NCI-H69 (cell line): ENCODE data around the gene ALDH16A1.

Experiments used
- DNase-seq: peaks from one replicate; lab custom pipeline; 2025; lab: John Stamatoyannopoulos, UW

Gene ALDH16A1

GRCh38 chr19:49423985-49424303, 29.1 kb upstream of the ALDH16A1 start:
- no peak for DNase-seq

GRCh38 chr19:49425178-49425577, 27.8 kb upstream of the ALDH16A1 start, which contains the start of gene GFY:
Gene GFY, plus strand, starts transcription at chr19:49425388. Its CDS starts 1,043 bp downstream, at chr19:49426431.
- peak; percentile 20 for DNase-seq

GRCh38 chr19:49425922-49426592, 27.0 kb upstream of the ALDH16A1 start:
- peak; percentile 88 for DNase-seq

GRCh38 chr19:49427339-49427738, 25.7 kb upstream of the ALDH16A1 start:
- DNase-seq, result no peak

GRCh38 chr19:49427855-49428546, 25.0 kb upstream of the ALDH16A1 start:
- peak; percentile 76 for DNase-seq

GRCh38 chr19:49428547-49429451, 24.2 kb upstream of the ALDH16A1 start:
- DNase-seq, result no peak

GRCh38 chr19:49430172-49430677, 22.8 kb upstream of the ALDH16A1 start:
- peak; percentile 43 for DNase-seq

GRCh38 chr19:49430678-49431329, 22.2 kb upstream of the ALDH16A1 start:
- peak; percentile 48 for DNase-seq

GRCh38 chr19:49431330-49431749, 21.7 kb upstream of the ALDH16A1 start:
- no peak for DNase-seq

GRCh38 chr19:49432141-49433073, 20.6 kb upstream of the ALDH16A1 start:
- DNase-seq, result no peak

- no peak for DNase-seq
These were observed 19.7 kb upstream of the ALDH16A1 start for GRCh38 chr19:49433240-49433901.

- DNase-seq, result peak; percentile 27
These were observed 18.0 kb upstream of the ALDH16A1 start for GRCh38 chr19:49434907-49435583.

- DNase-seq, result no peak
These were observed 17.4 kb upstream of the ALDH16A1 start for GRCh38 chr19:49435670-49436069.

- peak; percentile 57 for DNase-seq
These were observed 16.5 kb upstream of the ALDH16A1 start for GRCh38 chr19:49436381-49437017.

- peak; percentile 26 for DNase-seq
These were observed 15.8 kb upstream of the ALDH16A1 start for GRCh38 chr19:49437231-49437630.

- DNase-seq, result peak; percentile 20
These were observed 14.8 kb upstream of the ALDH16A1 start for GRCh38 chr19:49438261-49438660.

- no peak for DNase-seq
These were observed 13.2 kb upstream of the ALDH16A1 start for GRCh38 chr19:49439836-49440235.

- no peak for DNase-seq
These were observed 12.4 kb upstream of the ALDH16A1 start for GRCh38 chr19:49440439-49441209.
